Neural crest cell (in vitro differentiated cells): ENCODE data around the gene SMARCA4. TPM values are rescaled to one million over a fixed set of nuclear protein-coding genes. Genes with fewer than 3 reads are reported as not detected.
A peak's percentile ranks its signal among the peaks of the same experiment; 100 is the strongest.
"Not testable (repeated sequence)": the region's sequence is repeated elsewhere in the genome, so short reads cannot be mapped to it uniquely, and the experiment has no call there.

Experiments used
- DNase-seq: peaks from one replicate; pipeline ENCODE4 v3.0.0; 2021; ENCODE audit warnings: low read depth, mixed read lengths, low spot score
- H3K27ac Mint-ChIP-seq: one replicate; pipeline ENCODE4 v1.8.0; 2021; ENCODE audit warnings: mild to moderate bottlenecking, mixed read lengths; ENCODE audit not compliant: unreplicated experiment
- H3K27me3 Mint-ChIP-seq: 2 replicates; pipeline ENCODE4 v1.8.0; 2021; ENCODE audit warnings: low read depth, mild to moderate bottlenecking, mixed read lengths
- H3K36me3 Mint-ChIP-seq: 2 replicates; pipeline ENCODE4 v1.8.0; 2021; ENCODE audit warnings: low read depth, mild to moderate bottlenecking, mixed read lengths
- H3K4me1 Mint-ChIP-seq: 2 replicates; pipeline ENCODE4 v1.8.0; 2021; ENCODE audit warnings: mixed read lengths
- H3K4me3 Mint-ChIP-seq: one replicate; pipeline ENCODE4 v1.8.0; 2021; ENCODE audit warnings: mild to moderate bottlenecking, mixed read lengths
- H3K9me3 Mint-ChIP-seq: 2 replicates; pipeline ENCODE4 v1.8.0; 2021; ENCODE audit warnings: mixed read lengths
- CTCF ChIP-seq: fragments of 200-600 bp; sonication (generic); conservative IDR thresholded peaks from 2 replicates; pipeline ENCODE4 v1.5.0; 2021; ENCODE audit warnings: antibody characterized with exemption, mild to moderate bottlenecking
- total RNA-seq: library from RNA; stranded (reverse); gene quantifications from 2 replicates; pipeline ENCODE4 v1.2.1, GENCODE V29; 2021

Gene SMARCA4
- total RNA-seq, 1 donor from 2014 or later, result 363 TPM

DNA sequence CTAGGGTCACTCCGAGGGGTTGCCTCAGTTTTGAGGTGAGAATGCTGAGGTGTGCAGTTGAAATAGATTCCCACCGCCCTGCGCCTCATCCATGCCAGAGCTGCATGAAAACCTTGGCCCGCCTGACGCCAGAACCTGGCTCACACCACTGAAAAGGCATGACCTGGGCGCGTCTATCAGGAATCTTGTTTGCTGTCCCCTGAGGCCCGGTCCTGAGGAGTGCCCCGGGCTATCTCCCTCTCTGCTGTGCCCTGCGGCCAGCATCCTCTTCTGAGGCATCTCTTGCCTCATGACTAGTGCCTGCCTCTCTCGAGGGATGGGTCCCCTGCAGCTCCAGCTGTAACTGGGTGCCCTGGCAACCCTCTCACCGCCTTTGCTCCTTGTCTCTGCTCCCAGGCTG lies 28.1 kb downstream of the SMARCA4 start:
- TF ChIP-seq CTCF, result no peak
- no peak for DNase-seq
- no peaks in the 10 kb centered on the region for H3K9me3 Mint-ChIP-seq
- H3K4me3 Mint-ChIP-seq, result no peak overlapping the region
- no peak overlapping the region for H3K27ac Mint-ChIP-seq
- H3K36me3 Mint-ChIP-seq, result peaks cover 6% of the 10 kb centered on the region
- H3K27me3 Mint-ChIP-seq, result no peaks in the 10 kb centered on the region
- no peaks in the 10 kb centered on the region for H3K4me1 Mint-ChIP-seq

DNA sequence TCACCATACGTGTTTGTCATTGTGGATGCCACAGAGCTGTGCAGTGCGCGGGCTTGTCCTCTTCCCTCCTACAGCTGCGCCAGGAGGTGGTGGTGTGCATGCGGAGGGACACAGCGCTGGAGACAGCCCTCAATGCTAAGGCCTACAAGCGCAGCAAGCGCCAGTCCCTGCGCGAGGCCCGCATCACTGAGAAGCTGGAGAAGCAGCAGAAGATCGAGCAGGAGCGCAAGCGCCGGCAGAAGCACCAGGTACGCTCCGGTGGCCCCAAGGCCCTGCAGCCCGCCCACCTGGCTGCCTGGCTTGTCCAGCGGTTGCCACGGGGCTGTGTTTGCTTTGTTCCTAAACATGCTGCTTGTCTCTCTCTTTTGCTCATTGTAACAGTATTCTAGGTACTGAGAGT lies 30.2 kb downstream of the SMARCA4 start:
- H3K9me3 Mint-ChIP-seq, result no peaks in the 10 kb centered on the region
- no peaks in the 10 kb centered on the region for H3K4me1 Mint-ChIP-seq
- no peak for TF ChIP-seq CTCF
- H3K27me3 Mint-ChIP-seq, result no peaks in the 10 kb centered on the region
- H3K4me3 Mint-ChIP-seq, result no peak overlapping the region
- no peak overlapping the region for H3K27ac Mint-ChIP-seq
- no peak for DNase-seq
- H3K36me3 Mint-ChIP-seq, result peaks cover 11% of the 10 kb centered on the region

DNA sequence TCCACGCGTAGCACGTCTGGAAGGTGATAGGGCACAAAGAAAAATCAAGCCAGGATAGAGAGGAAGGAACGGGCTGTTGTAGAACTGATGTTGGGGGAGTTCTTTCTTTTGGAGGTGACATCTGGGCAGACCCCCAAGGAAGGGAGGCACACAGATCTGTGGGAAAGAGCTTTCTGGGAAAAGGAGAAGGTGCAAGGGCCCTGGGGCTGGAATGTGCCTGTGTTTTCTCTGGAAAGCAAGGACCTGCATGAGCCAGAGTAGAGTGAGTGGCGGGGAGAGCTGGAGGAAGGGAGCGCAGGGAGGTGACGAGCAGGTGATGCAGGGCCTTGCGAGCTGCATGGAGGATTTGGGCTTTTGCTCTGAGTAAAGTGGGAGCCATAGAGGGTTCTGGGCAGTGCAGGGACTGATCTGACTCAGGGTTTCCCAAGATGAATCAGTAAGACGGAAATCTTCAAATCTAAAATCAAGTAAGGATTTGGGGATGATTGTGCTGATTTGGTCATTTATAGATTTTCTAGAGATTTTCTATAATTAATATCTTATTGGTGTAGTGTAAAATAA lies 30.8 kb downstream of the SMARCA4 start:
- Mint-ChIP-seq H3K4me1 (no peaks in the 10 kb centered on the region), H3K27ac (no peak overlapping the region), H3K27me3 (no peaks in the 10 kb centered on the region), H3K9me3 (no peaks in the 10 kb centered on the region), H3K36me3 (peaks cover 13% of the 10 kb centered on the region), H3K4me3 (no peak overlapping the region)
- no peak for TF ChIP-seq CTCF
- no peak for DNase-seq

- H3K4me3 Mint-ChIP-seq, H3K27me3 Mint-ChIP-seq, DNase-seq, H3K4me1 Mint-ChIP-seq, H3K27ac Mint-ChIP-seq, H3K9me3 Mint-ChIP-seq: not testable (repeated sequence)
- H3K36me3 Mint-ChIP-seq, result peaks cover 15% of the 10 kb centered on the region
These were observed 31.3 kb downstream of the SMARCA4 start for GRCh38 chr19:10992174-10992573.

DNA sequence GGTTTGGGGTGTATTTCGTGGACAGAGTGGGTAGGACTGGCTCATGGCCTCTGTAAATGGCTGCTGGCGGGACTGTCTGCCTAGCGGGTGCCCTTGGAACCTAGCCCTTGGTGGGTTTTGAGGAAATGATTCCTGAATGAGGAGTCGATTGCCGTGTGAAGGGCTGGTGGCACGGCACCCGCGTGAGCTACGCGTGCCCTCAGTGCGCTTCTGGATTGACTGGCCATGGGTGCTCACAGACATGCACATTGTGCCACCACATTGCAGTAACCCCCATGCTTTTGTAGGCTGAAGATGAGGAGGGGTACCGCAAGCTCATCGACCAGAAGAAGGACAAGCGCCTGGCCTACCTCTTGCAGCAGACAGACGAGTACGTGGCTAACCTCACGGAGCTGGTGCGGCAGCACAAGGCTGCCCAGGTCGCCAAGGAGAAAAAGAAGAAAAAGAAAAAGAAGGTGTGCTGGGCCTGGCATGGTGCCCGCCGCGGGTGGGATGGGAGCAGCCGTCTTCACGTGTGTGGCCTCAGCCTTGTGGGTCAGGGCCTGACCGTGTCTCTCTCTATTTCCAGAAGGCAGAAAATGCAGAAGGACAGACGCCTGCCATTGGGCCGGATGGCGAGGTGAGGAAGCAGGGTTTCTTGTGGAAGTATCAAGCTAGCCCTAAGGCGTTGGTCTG lies 35.2 kb downstream of the SMARCA4 start:
- Mint-ChIP-seq H3K4me1 (no peaks in the 10 kb centered on the region), H3K4me3 (no peak overlapping the region), H3K27me3 (no peaks in the 10 kb centered on the region), H3K9me3 (no peaks in the 10 kb centered on the region), H3K36me3 (peaks cover 19% of the 10 kb centered on the region), H3K27ac (peak overlapping the region; percentile 6)
- DNase-seq, result no peak
- no peak for TF ChIP-seq CTCF

DNA sequence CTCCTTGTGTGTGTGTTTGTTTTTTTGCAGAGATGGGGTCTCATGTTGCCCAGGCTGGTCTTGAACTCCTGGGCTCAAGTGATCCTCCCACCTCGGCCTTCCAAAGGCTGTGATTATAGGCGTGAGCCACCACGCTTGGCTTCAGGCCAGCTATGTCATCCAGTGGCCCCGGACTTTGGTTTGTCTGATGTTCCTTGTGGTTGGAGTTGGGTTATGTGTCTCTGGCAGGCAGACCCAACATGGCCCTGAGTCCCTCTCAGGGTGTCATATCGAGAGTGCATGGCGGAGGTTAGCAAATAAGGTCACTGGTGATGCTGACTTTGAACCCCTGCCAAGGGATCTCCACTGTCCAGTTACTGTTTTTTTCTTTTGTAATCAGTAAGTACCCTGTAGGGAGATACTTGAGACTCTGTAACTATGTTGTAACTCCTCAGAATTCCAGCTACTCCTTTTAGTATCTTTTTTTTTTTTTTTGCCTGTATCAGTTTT lies 37.3 kb downstream of the SMARCA4 start:
- Mint-ChIP-seq H3K36me3 (peaks cover 14% of the 10 kb centered on the region), H3K27me3 (no peaks in the 10 kb centered on the region), H3K27ac (no peak overlapping the region), H3K4me1 (no peaks in the 10 kb centered on the region), H3K4me3 (no peak overlapping the region), H3K9me3 (no peaks in the 10 kb centered on the region)
- no peak for TF ChIP-seq CTCF
- no peak for DNase-seq
